ENCODE data around the gene HMCN1.

GRCh38 chr1:185789501-185790193, 55.5 kb downstream of the HMCN1 start:
- no peak for TF ChIP-seq POLR2A (IDR thresholded peaks at IDR 0.05; ENCODE audit: low read length)
- no peak for TF ChIP-seq GATA1 (IDR thresholded peaks at IDR 0.05; ENCODE audit: low read depth, low read length)
